ENCODE data around the gene CAPN12. TPM values are rescaled to one million over a fixed set of nuclear protein-coding genes. Genes with fewer than 3 reads are reported as not detected.

CAPN12 gene
- total RNA-seq, 4 donors from 2014 or later = 0.83 to 8.4 (median 8.2) TPM; not detected in 1

- DNase-seq = peak; percentile 49 to 61
- H3K9me3 ChIP-seq = no peaks in the 10 kb centered on the region
Measured at GRCh38 chr19:38736036-38736412, 8.2 kb downstream of the CAPN12 start.

GRCh38 chr19:38735257-38735686 lies 9.0 kb downstream of the CAPN12 start:
- no peak for TF ChIP-seq POLR2A (IDR thresholded peaks at IDR 0.05)
- no peak for TF ChIP-seq CTCF (IDR thresholded peaks at IDR 0.05)
- Histone ChIP-seq H3K36me3 (no peaks in the 10 kb centered on the region), H3K4me1 (peaks cover 0 to 11% of the 10 kb centered on the region in 2 donors), H3K27ac (peak overlapping the region; percentile 69 to 76), H3K4me3 (no peak overlapping the region), H3K9me3 (no peaks in the 10 kb centered on the region), H3K27me3 (no peaks in the 10 kb centered on the region)
- intact Hi-C loops (cut with DNase I; ENCODE audit: low total_unique reads) = no loop called here
- DNase-seq = peak; percentile 43 to 48

More at GRCh38 chr19:38736036-38736412, 8.2 kb downstream of the CAPN12 start:
- no peaks in the 10 kb centered on the region for H3K27me3 ChIP-seq
- TF ChIP-seq POLR2A (IDR thresholded peaks at IDR 0.05) (peak in 1 of 2 donors; percentile 37), CTCF (IDR thresholded peaks at IDR 0.05) (no peak)
- H3K4me1 ChIP-seq = peaks cover 0 to 11% of the 10 kb centered on the region in 2 donors
- H3K36me3 ChIP-seq = no peaks in the 10 kb centered on the region
- H3K27ac ChIP-seq = peak overlapping the region; percentile 21 to 67
- intact Hi-C loops (cut with DNase I; ENCODE audit: low total_unique reads) = no loop called here
- H3K4me3 ChIP-seq = peak overlapping the region in 1 of 2 donors; percentile 34

GRCh38 chr19:38734426-38735256 lies 9.6 kb downstream of the CAPN12 start:
- no peaks in the 10 kb centered on the region for H3K9me3 ChIP-seq
- no peaks in the 10 kb centered on the region for H3K27me3 ChIP-seq
- H3K4me1 ChIP-seq = peaks cover 0 to 11% of the 10 kb centered on the region in 2 donors
- intact Hi-C loops (cut with DNase I; ENCODE audit: low total_unique reads) = no loop called here
- no peak overlapping the region for H3K4me3 ChIP-seq
- TF ChIP-seq CTCF (IDR thresholded peaks at IDR 0.05) = no peak
- TF ChIP-seq POLR2A (IDR thresholded peaks at IDR 0.05) = no peak
- H3K27ac ChIP-seq = peak overlapping the region; percentile 69 to 76
- H3K36me3 ChIP-seq = no peaks in the 10 kb centered on the region
- peak; percentile 27 to 35 for DNase-seq

- Histone ChIP-seq H3K36me3 (no peaks in the 10 kb centered on the region), H3K27ac (peak overlapping the region; percentile 69 to 76), H3K9me3 (no peaks in the 10 kb centered on the region), H3K4me3 (no peak overlapping the region), H3K27me3 (no peaks in the 10 kb centered on the region), H3K4me1 (peaks cover 0 to 15% of the 10 kb centered on the region in 2 donors)
- DNase-seq = peak; percentile 20 to 26
- TF ChIP-seq POLR2A (IDR thresholded peaks at IDR 0.05) (no peak), CTCF (IDR thresholded peaks at IDR 0.05) (no peak)
- intact Hi-C loops (cut with DNase I; ENCODE audit: low total_unique reads) = no loop called here
Measured at GRCh38 chr19:38734176-38734425, 10.2 kb downstream of the CAPN12 start.

- no peak overlapping the region for H3K4me3 ChIP-seq
- peak overlapping the region; percentile 69 to 76 for H3K27ac ChIP-seq
- peaks cover 0 to 17% of the 10 kb centered on the region in 2 donors for H3K4me1 ChIP-seq
- TF ChIP-seq POLR2A (IDR thresholded peaks at IDR 0.05) (no peak), CTCF (IDR thresholded peaks at IDR 0.05) (no peak)
- peak; percentile 21 to 26 for DNase-seq
- no peaks in the 10 kb centered on the region for H3K9me3 ChIP-seq
- H3K27me3 ChIP-seq = no peaks in the 10 kb centered on the region
- no peaks in the 10 kb centered on the region for H3K36me3 ChIP-seq
- intact Hi-C loops (cut with DNase I; ENCODE audit: low total_unique reads) = no loop called here
Measured at GRCh38 chr19:38733493-38734175, 10.6 kb downstream of the CAPN12 start.

Data from uterus (tissue), 4 donors.